ENCODE results near the gene OPCML. TPM values are rescaled to one million over a fixed set of nuclear protein-coding genes. Genes with fewer than 3 reads are reported as not detected.

Gene OPCML
- total RNA-seq, 1 experiment from 2014 or later = 0.13 TPM

DNA sequence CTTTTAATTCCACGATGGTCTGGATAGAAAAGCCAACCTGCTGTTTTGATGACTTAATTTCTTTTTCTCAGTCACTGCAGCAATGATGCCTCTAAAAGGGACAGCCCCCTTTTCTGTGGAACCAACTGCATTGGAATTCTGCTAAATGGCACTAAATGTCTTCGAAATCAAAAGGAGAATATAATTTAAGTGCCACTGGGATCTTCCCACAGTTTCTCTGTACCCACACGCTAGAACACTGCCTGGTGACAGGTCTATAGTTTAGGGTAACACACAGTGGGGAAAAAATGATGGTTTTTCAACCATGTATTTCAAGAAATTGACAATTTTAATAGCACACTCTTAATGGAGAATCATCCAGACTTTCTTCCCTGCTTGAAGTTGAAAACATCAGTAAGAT, 182.3 kb downstream of the OPCML start:
- Histone ChIP-seq H3K27me3 (replicated peaks; ENCODE audit: insufficient read depth, low read depth, low read length, poor library complexity) (no peaks in the 10 kb centered on the region), H3K4me1 (ENCODE audit: insufficient read depth, low read length, poor library complexity, severe bottlenecking) (no peaks in the 10 kb centered on the region), H3K4me3 (ENCODE audit: low read depth, low read length, poor library complexity, severe bottlenecking) (no peak overlapping the region), H3K36me3 (ENCODE audit: insufficient read depth, low read length, poor library complexity, severe bottlenecking) (no peaks in the 10 kb centered on the region), H3K9me3 (ENCODE audit: low read depth, low read length, poor library complexity, severe bottlenecking) (peaks cover 26% of the 10 kb centered on the region), H3K27ac (ENCODE audit: low read depth, low read length, poor library complexity, severe bottlenecking) (no peak overlapping the region)
- DNase-seq (ENCODE audit: low spot score) = no peak
- intact Hi-C loops (cut with micrococcal nuclease; ENCODE audit: unreplicated experiment) = no loop called here
- no peak for TF ChIP-seq EZH2 (IDR thresholded peaks at IDR 0.05; ENCODE audit: borderline replicate concordance, low read depth, low read length, poor library complexity, severe bottlenecking)
- TF ChIP-seq, protein P1, sequence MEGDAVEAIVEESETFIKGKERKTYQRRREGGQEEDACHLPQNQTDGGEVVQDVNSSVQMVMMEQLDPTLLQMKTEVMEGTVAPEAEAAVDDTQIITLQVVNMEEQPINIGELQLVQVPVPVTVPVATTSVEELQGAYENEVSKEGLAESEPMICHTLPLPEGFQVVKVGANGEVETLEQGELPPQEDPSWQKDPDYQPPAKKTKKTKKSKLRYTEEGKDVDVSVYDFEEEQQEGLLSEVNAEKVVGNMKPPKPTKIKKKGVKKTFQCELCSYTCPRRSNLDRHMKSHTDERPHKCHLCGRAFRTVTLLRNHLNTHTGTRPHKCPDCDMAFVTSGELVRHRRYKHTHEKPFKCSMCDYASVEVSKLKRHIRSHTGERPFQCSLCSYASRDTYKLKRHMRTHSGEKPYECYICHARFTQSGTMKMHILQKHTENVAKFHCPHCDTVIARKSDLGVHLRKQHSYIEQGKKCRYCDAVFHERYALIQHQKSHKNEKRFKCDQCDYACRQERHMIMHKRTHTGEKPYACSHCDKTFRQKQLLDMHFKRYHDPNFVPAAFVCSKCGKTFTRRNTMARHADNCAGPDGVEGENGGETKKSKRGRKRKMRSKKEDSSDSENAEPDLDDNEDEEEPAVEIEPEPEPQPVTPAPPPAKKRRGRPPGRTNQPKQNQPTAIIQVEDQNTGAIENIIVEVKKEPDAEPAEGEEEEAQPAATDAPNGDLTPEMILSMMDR (conservative IDR thresholded peaks at IDR 0.05; ENCODE audit: low read depth, low read length) = no peak
- ChIA-PET CTCF (no interaction called here), POLR2A (ENCODE audit: low non-redundant PET) (no interaction called here)
- BruUV-seq (replicated peaks) = no TSS peak

DNA sequence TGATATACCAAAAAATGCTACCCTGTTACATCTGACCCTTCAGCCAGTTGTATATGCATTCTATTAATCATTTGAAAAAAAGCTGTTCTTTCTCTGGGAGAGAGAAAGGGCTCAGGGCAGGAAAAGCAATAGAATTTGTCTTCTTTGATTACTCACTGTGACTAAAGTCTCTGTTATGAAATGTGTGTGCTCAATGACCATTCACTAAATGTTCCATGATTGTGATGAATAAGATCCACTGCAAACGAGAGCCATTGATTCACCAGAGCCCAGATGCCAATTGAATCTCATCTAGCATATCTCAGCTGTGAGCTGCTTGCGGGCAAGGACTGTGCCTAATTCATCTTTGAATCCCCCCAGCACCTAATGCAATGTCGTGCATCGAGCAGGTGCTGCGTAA, 184.3 kb downstream of the OPCML start:
- no peak for DNase-seq (ENCODE audit: low spot score)
- TF ChIP-seq EZH2 (IDR thresholded peaks at IDR 0.05; ENCODE audit: borderline replicate concordance, low read depth, low read length, poor library complexity, severe bottlenecking) = no peak
- TF ChIP-seq, protein P1 (conservative IDR thresholded peaks at IDR 0.05; ENCODE audit: low read depth, low read length) = no peak
- CTCF ChIA-PET = no interaction called here
- peaks cover 27% of the 10 kb centered on the region for H3K9me3 ChIP-seq (ENCODE audit: low read depth, low read length, poor library complexity, severe bottlenecking)
- POLR2A ChIA-PET (ENCODE audit: low non-redundant PET) = no interaction called here
- no peak overlapping the region for H3K27ac ChIP-seq (ENCODE audit: low read depth, low read length, poor library complexity, severe bottlenecking)
- no TSS peak for BruUV-seq (replicated peaks)
- H3K36me3 ChIP-seq (ENCODE audit: insufficient read depth, low read length, poor library complexity, severe bottlenecking) = no peaks in the 10 kb centered on the region
- no peaks in the 10 kb centered on the region for H3K27me3 ChIP-seq (replicated peaks; ENCODE audit: insufficient read depth, low read depth, low read length, poor library complexity)
- no peak overlapping the region for H3K4me3 ChIP-seq (ENCODE audit: low read depth, low read length, poor library complexity, severe bottlenecking)
- H3K4me1 ChIP-seq (ENCODE audit: insufficient read depth, low read length, poor library complexity, severe bottlenecking) = no peaks in the 10 kb centered on the region
- intact Hi-C loops (cut with micrococcal nuclease; ENCODE audit: unreplicated experiment) = no loop called here

DNA sequence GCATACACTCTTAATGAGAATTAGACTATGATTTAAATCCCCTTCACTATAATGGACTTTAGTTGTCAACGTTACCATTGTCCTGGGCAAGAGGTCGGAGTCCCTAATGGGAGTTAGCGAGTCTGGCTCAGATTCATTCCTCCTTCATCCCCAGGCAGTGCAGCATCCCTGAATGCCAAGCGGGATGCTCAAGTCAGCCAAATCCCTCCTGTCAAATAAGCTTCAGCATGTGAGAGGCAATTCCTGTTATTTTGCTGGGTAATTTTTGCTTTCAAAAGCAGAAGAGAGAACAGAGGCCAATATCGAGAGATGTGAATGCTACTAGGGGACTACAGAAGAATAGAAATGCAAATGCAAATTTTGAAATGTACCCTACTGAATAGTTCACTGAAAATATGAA, 186.2 kb downstream of the OPCML start:
- H3K9me3 ChIP-seq (ENCODE audit: low read depth, low read length, poor library complexity, severe bottlenecking) = peaks cover 28% of the 10 kb centered on the region
- BruUV-seq (replicated peaks) = no TSS peak
- H3K27me3 ChIP-seq (replicated peaks; ENCODE audit: insufficient read depth, low read depth, low read length, poor library complexity) = no peaks in the 10 kb centered on the region
- H3K4me1 ChIP-seq (ENCODE audit: insufficient read depth, low read length, poor library complexity, severe bottlenecking) = no peaks in the 10 kb centered on the region
- H3K27ac ChIP-seq (ENCODE audit: low read depth, low read length, poor library complexity, severe bottlenecking) = no peak overlapping the region
- DNase-seq (ENCODE audit: low spot score) = no peak
- ChIA-PET CTCF (no interaction called here), POLR2A (ENCODE audit: low non-redundant PET) (no interaction called here)
- no peaks in the 10 kb centered on the region for H3K36me3 ChIP-seq (ENCODE audit: insufficient read depth, low read length, poor library complexity, severe bottlenecking)
- intact Hi-C loops (cut with micrococcal nuclease; ENCODE audit: unreplicated experiment) = no loop called here
- TF ChIP-seq, protein P1 (conservative IDR thresholded peaks at IDR 0.05; ENCODE audit: low read depth, low read length) = no peak
- TF ChIP-seq EZH2 (IDR thresholded peaks at IDR 0.05; ENCODE audit: borderline replicate concordance, low read depth, low read length, poor library complexity, severe bottlenecking) = no peak
- H3K4me3 ChIP-seq (ENCODE audit: low read depth, low read length, poor library complexity, severe bottlenecking) = no peak overlapping the region

Measured in A673 (cell line).